GM21723 (cell line): ENCODE measurements around the gene GRXCR2.
"Not testable (repeated sequence)": the region's sequence is repeated elsewhere in the genome, so short reads cannot be mapped to it uniquely, and the experiment has no call there.

Experiments
- ATAC-seq: cut with Tn5 transposase; IDR thresholded peaks from one replicate; pipeline ENCODE4 v1.9.1; 2021; ENCODE audit warnings: mild to moderate bottlenecking, moderate library complexity; ENCODE audit not compliant: unreplicated experiment

Gene GRXCR2

DNA sequence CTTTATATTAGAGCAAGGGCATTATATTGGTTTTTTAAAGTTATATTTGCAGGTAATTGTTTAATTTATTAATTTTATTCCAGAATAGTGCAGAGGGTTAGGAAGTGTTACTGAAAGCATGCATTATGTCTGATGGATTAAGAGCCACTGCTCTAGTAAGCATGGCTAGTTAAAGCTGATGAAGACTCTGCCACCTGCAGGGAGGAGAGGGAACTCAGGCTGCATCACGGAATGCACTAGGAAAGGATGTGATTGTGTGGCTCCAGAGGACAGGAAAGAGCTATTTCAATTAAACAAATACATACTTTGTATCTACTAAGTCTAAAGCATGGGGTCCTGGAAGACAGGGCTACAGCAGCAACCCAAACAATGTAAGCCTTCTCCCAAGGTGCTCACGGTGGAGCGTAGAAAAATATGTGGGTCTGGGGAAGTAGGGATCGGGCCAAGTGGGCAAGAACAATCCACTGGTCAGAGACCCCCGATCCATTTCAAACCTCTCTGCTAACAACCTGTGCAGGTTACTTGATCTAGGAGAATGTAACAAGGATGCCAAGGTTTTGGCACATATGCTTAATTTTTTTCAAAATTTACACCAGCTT lies 15.3 kb upstream of the GRXCR2 start:
- ATAC-seq = no peak

- no peak for ATAC-seq
Measured at GRCh38 chr5:145887217-145887616, 14.4 kb upstream of the GRXCR2 start.

DNA sequence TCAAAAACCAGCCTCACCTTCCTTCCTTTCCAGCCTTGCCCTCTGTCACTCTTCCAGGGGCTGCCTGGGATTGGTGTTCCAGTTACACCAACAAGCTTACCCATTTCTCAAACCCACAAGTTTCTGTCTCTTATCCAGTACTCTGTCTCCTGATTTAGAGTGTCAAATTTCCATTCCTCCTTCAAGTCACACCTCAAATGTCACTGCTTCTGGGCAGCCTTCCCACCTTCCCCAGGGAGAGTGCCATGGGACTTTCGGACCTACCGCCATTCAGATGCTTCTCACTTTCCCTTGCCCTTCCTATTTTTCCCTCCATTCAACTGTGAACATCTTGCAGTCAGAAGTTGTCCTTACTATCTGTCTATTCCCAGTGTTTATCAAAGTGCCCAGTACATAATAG lies 2.0 kb upstream of the GRXCR2 start:
- no peak for ATAC-seq

GRCh38 chr5:145872486-145872885 lies 328 bp downstream of the GRXCR2 start:
- ATAC-seq = no peak

- no peak for ATAC-seq
Measured at GRCh38 chr5:145869753-145870152, 3.1 kb downstream of the GRXCR2 start.

DNA sequence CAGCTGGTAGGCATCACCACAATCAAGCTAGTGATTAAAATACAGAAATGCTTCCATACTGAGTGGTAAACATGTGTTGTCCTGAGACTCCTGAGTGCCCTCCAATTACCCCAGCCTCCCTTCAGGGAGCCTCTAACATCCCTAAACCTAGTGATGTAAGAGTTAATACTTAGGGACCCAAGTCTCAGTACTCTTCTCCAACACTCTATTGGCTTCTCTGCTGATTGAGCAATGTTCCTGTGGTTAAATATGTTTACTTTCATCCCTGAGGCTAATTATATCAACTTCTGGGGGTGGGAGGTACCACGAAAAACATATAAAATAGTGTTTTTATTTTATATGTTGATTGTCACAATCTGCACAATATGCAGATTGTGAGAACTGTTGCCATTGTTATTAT lies 5.0 kb downstream of the GRXCR2 start:
- ATAC-seq = no peak

DNA sequence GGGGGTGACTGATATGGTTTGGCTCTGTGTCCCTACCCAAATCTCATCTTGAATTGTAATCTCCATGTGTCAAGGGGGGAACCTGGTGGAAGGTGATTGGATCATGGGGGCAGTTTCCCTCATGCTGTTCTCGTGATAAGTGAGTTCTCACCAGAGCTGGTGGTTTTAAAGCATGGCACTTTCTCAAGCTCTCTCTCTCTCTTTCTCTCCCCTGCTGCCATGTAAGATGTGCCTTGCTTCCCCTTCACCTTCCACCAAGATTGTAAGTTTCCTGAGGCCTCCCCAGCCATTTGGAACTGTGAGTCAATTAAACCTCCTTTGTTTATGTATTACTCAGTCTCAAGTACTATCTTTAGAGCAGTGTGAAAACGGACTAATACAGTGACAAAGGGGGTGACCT lies 8.4 kb downstream of the GRXCR2 start:
- ATAC-seq = not testable (repeated sequence)

- no peak for ATAC-seq
Measured at GRCh38 chr5:145863003-145863402, 9.8 kb downstream of the GRXCR2 start.

- no peak for ATAC-seq
Measured at GRCh38 chr5:145859897-145860296, 12.9 kb downstream of the GRXCR2 start.

DNA sequence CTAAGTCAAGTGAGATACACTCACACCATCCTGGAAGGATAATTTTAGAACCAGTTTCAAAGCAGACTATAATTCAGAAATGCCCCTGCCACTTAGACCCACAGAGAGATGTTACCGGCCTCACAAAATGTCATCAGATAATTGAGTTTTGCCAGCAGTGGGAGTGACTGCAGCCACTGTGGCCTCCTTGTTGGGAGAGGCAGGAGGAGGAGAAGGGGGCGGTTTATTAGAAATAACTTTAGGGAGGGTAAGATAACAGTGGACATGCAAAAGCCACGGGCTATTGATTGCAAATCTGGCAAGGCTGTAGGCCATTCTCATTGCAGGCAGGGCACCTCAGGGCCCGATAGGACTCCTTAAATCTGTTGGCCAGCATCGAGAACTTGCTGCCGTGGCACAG lies 13.4 kb downstream of the GRXCR2 start:
- ATAC-seq = no peak

DNA sequence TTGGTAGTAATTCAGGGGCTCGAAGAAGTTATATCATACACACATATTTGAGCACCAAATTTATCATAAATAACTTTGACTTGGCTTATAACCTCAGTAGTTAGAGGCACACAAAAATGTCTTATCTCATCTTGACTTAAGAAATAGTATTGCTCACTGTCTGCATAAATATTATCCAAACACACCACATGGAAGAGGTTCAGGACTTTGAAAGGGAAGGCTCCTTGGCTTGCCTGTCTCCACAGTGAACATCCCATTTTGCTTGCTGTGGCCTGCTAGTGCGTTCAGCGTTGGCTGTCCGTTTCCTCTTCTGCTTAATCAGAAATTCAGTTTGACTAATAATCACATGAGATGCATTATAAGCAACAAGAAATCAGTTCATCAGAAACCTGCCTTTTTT lies 13.9 kb downstream of the GRXCR2 start:
- no peak for ATAC-seq

DNA sequence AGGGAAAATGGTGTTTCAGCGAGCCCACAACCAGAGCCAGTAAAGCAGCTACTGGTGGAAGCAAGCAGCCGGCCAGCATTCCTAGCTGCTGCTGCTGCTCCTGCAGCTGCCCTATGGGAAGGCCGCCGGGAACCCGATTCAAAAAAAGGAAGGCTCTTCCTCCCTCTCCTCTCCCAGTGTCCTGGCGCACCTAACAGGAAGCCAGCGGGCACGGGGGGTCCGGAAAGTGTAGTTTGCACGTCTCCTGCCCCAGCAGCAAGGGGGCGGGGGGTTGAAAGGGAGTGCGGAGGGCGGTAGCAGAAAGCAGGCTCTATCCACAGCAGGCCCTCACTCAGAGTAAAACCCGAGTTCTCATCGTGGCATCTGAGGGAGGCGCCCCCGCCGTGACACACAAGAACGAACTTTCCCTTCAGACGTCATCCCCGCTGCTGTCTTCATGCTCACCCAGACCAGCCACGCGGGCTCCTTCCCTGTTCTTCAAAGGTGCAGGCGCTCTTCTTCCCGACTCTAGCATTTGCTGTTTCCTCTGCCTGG lies 16.5 kb downstream of the GRXCR2 start:
- no peak for ATAC-seq

DNA sequence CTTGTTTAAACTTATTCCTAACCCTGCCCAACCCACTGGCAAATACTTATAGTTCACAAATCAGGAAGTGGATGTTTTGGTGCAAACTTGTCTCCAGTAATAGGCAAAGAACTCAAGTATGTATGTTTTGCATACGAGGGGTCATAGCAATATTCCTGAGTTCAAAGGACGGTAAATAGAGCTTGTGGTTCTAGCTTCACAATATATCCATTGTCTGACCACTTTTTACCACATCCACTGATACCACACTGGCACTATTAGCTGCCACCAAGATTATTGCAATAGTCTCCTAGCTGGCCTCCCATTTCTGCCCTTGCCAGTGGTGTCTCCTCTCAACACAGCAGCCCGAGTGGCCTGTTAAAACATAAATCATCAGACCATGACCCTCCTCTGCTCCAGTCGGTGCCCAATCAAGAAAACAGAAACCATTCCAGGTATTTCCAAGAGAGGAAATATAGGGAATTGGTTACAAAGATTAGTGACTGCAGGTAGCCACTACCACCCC lies 17.0 kb downstream of the GRXCR2 start:
- ATAC-seq = no peak

GRCh38 chr5:145854651-145855258 lies 18.1 kb downstream of the GRXCR2 start:
- ATAC-seq = no peak

DNA sequence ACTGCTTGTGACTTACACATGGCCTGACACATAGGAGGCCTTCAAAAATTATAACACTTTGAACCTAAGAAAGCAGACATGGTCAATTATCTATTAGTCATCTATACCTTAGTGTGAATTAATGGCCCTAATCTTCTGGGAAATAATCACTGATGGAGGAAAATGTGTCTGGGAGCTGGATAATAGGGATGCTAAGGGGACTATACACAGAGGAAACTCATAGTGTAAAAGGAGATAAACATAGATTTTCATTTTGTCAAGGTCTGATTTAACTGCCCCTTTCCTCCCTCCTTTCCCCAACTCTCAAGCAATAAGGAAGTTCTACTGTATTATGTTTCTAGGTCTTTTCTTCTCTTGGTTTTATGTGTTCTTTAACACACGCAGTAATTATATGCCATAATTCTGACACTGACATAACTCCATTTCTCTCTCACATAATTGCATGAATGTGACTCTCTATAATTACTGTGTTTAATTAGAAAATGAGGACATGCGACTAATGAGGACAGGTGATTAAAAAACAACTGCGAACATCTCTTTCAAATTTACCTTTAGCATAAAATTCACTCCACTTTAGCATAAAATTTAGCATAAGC lies 18.9 kb downstream of the GRXCR2 start:
- ATAC-seq = no peak

GRCh38 chr5:145852990-145853389 lies 19.8 kb downstream of the GRXCR2 start:
- no peak for ATAC-seq

GRCh38 chr5:145848854-145849253 lies 24.0 kb downstream of the GRXCR2 start:
- ATAC-seq = no peak

DNA sequence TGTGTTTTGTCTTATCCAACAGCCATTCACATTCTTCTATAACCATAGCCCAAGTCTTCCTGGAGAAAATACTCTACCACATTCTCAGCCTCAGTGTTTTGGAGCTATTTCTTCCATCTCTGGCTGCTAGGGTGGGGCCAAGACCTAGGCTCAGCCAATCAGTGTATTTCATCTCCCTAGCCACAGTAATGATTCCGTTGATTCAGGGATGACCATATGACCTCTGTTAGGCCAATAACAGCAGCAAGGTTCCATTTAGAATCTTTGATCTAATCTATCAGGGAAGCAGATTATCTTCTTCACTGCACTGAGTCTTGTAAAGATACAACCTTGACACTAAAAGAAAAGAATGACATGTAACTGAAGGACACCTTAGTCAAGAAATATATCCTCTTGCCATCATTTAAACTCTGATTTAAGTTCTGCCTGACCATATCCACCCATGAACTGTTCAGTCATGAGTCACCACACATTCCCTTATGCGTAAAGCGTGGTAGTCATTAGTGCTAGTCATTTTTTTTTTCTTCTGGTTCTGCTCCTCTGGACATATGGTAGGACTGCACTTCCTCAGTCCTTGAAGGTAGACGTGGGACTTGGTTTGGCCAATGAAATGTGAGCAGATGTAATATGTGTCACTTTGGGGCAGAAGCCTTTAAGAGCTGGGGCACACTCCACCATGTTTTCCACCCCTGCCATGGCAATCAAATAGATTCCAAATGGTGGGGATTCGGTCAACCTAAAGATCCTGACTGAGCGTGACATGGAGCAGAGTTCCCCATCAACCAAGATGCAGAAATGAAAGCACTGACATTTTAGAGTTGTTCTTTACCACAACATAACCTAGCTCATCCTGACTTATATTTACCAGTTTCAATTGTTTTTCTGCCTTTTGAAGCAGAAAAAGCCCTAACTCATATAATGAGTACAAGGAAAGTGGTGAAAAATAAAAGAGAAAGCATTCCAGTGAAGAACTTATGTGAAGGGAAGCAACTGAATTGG lies 25.0 kb downstream of the GRXCR2 start:
- no peak for ATAC-seq

DNA sequence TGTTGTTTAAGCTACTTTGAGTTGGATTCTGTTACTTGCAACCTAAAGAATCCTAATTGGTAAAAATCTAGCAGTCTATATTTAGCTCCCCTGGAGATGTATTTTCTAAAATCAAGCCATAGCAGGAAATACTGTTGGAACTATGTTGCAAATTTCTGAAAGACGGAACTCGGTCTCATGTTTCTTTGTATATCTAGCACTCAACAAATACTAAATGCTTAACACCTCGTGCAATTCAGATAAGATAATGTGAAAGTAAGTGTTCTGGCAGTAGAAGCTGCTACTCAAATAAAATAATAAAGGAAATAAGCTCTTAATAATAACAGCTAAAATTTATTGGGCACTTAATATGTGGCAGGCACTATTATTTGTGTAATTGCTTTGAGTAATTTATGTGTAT lies 26.7 kb downstream of the GRXCR2 start:
- no peak for ATAC-seq

- no peak for ATAC-seq
Measured at GRCh38 chr5:145841299-145841698, 31.5 kb downstream of the GRXCR2 start.
